ENCODE results near the gene PATL1.

GRCh38 chr11:59659981-59660380 is 8.9 kb downstream of the PATL1 start:
- TF ChIP-seq CTCF (IDR thresholded peaks at IDR 0.05) (no peak), REST (IDR thresholded peaks at IDR 0.05; ENCODE audit: insufficient read depth in 1 of 2, low read depth in 2 of 2, low read length in 1 of 2) (no peak), POLR2AphosphoS5 (IDR thresholded peaks at IDR 0.05; ENCODE audit: low read depth, low read length) (no peak), SIN3A (IDR thresholded peaks at IDR 0.05; ENCODE audit: borderline replicate concordance, insufficient read depth, low read depth, low read length) (no peak), TCF7L2 (IDR thresholded peaks at IDR 0.05; ENCODE audit: low read depth, low read length) (no peak)

Data from Panc1 (cell line).